Adrenal gland (tissue), 12 donors: ENCODE data around the gene KDM4C. TPM values are rescaled to one million over a fixed set of nuclear protein-coding genes. Genes with fewer than 3 reads are reported as not detected.

Experiments
- DNase-seq, 7 donors: peaks; one replicate each; pipeline ENCODE4 v3.0.0-alpha.2; 2019 to 2020
- H3K27ac ChIP-seq, 5 donors: fragments of 200-600 bp; sonication (generic) in 4 of 5; 1 replicate in 3 of 5; 2 replicates in 2 of 5; pipeline versions ENCODE4 v1.5.1 to v1.8.0; 2016 to 2020; ENCODE audit warnings: mild to moderate bottlenecking in 1 of 5
- H3K27me3 ChIP-seq: fragments of 200-600 bp; 2 replicates; pipeline ENCODE4 v1.8.0; 2021
- H3K36me3 ChIP-seq, 2 donors: fragments of 200-600 bp; replicated peaks in 1 of 2; 1 replicate in 1 of 2; 2 replicates in 1 of 2; pipeline versions ENCODE4 v1.5.1 to v1.8.0; 2018 to 2022
- H3K4me1 ChIP-seq, 2 donors: fragments of 200-600 bp; replicated peaks in 1 of 2; 1 replicate in 1 of 2; 2 replicates in 1 of 2; pipeline versions ENCODE4 v1.5.1 to v1.8.0; 2018 to 2021
- H3K4me3 ChIP-seq, 4 donors: fragments of 200-600 bp; sonication (generic) in 3 of 4; one replicate each; pipeline ENCODE4 v1.5.1; 2016 to 2018
- H3K9me3 ChIP-seq, 3 donors: fragments of 200-600 bp; sonication (generic) in 1 of 3; replicated peaks in 1 of 3; 1 replicate in 2 of 3; 2 replicates in 1 of 3; pipeline versions ENCODE4 v1.5.1 to v1.8.0; 2016 to 2021
- POLR2A ChIP-seq, 2 donors: fragments of 450-650 bp; IDR thresholded peaks; one replicate each; pipeline ENCODE4 v1.6.1; 2017; ENCODE audit warnings: antibody characterized with exemption in 2 of 2, mild to moderate bottlenecking in 2 of 2, moderate library complexity in 1 of 2
- WGBS, 4 donors: extraction: QIAGEN DNeasy Blood & Tissue Kit in 2 of 4; methylation state at CpG; one replicate each; pipeline versions ENCODE4 v1.1.5 to v1.1.7; 2013 to 2017; 5-methylcytosine and 5-hydroxymethylcytosine counted together
- intact Hi-C, 2 donors: fragments of 100-400 bp; cut with DNase I; formaldehyde crosslinking; loops; one replicate each; pipeline versions ENCODE4 v1.14.1 to v1.15.0; 2022 to 2023
- polyA plus RNA-seq, 3 donors: library from polyadenylated mRNA; stranded (reverse); fragments of 200-250 nt in 2 of 3; fragments of 350-450 nt in 1 of 3; fragmentation: Illumina TruSeq in 1 of 3; extraction: RNeasy Lipid Tissue Mini Kit (QIAGEN cat#74804) in 1 of 3; gene quantifications; one replicate each; pipeline ENCODE4 v1.2.3, GENCODE V29; 2013 to 2014
- total RNA-seq, 9 donors: library from RNA; depleted of rRNA in 4 of 9; stranded (reverse); fragments of >200 nt in 4 of 9; fragments of 120-200 nt in 1 of 9; fragmentation: NEBNext Ultra II Directional in 1 of 9; extraction: Animal tissue kit (Norgen Biotek cat#: 25700) in 1 of 9; gene quantifications; one replicate each; pipeline versions ENCODE4 v1.1.0 to v1.2.4, GENCODE V29; 2013 to 2023
- TF ChIP-seq, protein P1 (sequence below), 6 experiments: fragments of 450-650 bp in 4 of 6; fragments of 200-600 bp in 2 of 6; sonication (generic) in 1 of 6; IDR thresholded peaks; 1 replicate in 5 of 6; 2 replicates in 1 of 6; pipeline versions ENCODE4 v1.5.1 to v1.8.0; 2016 to 2021; ENCODE audit warnings: antibody characterized with exemption in 6 of 6, mild to moderate bottlenecking in 2 of 6, moderate library complexity in 1 of 6
- donor health status: healthy with polysubstance abuse.
- donor health status: Bipolar disorder and iron deficiency.
- donor health status: DM: yes; HTN: yes; CAD: no.
- donor health status: DM: no; HTN: no; CAD: no.
- donor health status: DM: no; HTN: no; CAD: no.
- donor health status: DM: yes; HTN: yes; CAD: no.

KDM4C gene
- total and polyA plus RNA-seq, 12 donors: 7.9 to 33.4 (median 23.3) TPM

GRCh38 chr9:7130266-7130820, 372.6 kb downstream of the KDM4C start:
- intact Hi-C loops: no loop called here
- H3K4me3 ChIP-seq: no peak overlapping the region
- TF ChIP-seq POLR2A (IDR thresholded peaks at IDR 0.05): no peak
- TF ChIP-seq, protein P1, sequence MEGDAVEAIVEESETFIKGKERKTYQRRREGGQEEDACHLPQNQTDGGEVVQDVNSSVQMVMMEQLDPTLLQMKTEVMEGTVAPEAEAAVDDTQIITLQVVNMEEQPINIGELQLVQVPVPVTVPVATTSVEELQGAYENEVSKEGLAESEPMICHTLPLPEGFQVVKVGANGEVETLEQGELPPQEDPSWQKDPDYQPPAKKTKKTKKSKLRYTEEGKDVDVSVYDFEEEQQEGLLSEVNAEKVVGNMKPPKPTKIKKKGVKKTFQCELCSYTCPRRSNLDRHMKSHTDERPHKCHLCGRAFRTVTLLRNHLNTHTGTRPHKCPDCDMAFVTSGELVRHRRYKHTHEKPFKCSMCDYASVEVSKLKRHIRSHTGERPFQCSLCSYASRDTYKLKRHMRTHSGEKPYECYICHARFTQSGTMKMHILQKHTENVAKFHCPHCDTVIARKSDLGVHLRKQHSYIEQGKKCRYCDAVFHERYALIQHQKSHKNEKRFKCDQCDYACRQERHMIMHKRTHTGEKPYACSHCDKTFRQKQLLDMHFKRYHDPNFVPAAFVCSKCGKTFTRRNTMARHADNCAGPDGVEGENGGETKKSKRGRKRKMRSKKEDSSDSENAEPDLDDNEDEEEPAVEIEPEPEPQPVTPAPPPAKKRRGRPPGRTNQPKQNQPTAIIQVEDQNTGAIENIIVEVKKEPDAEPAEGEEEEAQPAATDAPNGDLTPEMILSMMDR (IDR thresholded peaks at IDR 0.05): no peak
- no peaks in the 10 kb centered on the region for H3K9me3 ChIP-seq
- 91 to 94% (median 92%) methylated on average over 4 of the region's 4 CpGs for WGBS, 4 donors
- H3K27ac ChIP-seq: no peak overlapping the region
- H3K4me1 ChIP-seq: no peaks in the 10 kb centered on the region
- no peak for DNase-seq
- no peaks in the 10 kb centered on the region for H3K27me3 ChIP-seq
- H3K36me3 ChIP-seq: peaks cover 0 to 11% of the 10 kb centered on the region in 2 donors

DNA sequence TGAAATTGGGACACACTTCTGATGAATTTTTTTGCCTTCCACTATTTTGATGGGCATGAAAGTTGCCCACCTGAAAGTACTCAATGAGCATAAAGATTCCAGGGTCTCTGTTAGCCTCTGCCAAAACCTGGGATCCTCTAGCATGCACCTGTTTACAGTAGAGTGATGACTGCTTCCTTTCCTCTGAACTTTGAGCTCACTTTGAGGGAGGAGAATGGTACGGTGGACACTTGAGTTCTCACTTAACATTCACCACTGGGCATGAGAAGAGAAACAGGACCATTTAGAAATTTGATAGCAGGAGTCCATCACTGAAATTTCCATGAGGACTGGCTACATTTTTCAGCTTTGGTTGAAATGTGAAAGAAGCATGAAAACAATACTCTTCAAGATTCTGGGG, 374.8 kb downstream of the KDM4C start:
- no peak for TF ChIP-seq POLR2A (IDR thresholded peaks at IDR 0.05)
- TF ChIP-seq, protein P1 (IDR thresholded peaks at IDR 0.05): no peak

DNA sequence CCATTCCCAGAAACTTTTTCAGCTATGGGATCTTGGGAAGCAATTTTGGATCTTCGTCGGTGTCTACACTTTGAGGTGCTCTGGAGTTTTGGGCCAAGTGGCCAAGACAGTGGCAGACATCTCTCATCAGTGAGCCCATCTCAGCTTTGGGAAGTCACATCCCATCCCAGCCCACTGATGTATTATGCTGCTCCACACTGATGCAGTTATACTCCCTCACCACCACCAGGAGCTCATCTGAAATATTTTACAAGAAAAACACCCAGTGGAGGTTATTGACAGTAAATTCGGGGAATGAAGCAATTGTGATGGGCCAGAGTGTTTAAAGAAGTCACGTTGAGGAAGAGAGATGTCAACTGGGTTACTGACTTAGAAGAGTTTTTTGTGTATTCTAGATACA, 378.0 kb downstream of the KDM4C start:
- no peaks in the 10 kb centered on the region for H3K4me1 ChIP-seq
- H3K4me3 ChIP-seq: no peak overlapping the region
- no peak for TF ChIP-seq POLR2A (IDR thresholded peaks at IDR 0.05)
- TF ChIP-seq, protein P1 (IDR thresholded peaks at IDR 0.05): no peak
- H3K27ac ChIP-seq: no peak overlapping the region
- DNase-seq: no peak
- intact Hi-C loops: no loop called here
- H3K36me3 ChIP-seq: no peaks in the 10 kb centered on the region
- 95 to 99% (median 97%) methylated on average over 4 of the region's 4 CpGs for WGBS, 4 donors
- H3K9me3 ChIP-seq: no peaks in the 10 kb centered on the region
- H3K27me3 ChIP-seq: no peaks in the 10 kb centered on the region

More for the DNA sequence above, 374.8 kb downstream of the KDM4C start:
- H3K36me3 ChIP-seq: peaks cover 0 to 11% of the 10 kb centered on the region in 2 donors
- 0 to 33% (median 2%) methylated on average over 1 of the region's 1 CpG for WGBS, 4 donors
- no peak for DNase-seq
- no peaks in the 10 kb centered on the region for H3K27me3 ChIP-seq
- H3K4me3 ChIP-seq: no peak overlapping the region
- H3K4me1 ChIP-seq: no peaks in the 10 kb centered on the region
- no peak overlapping the region for H3K27ac ChIP-seq
- intact Hi-C loops: no loop called here
- no peaks in the 10 kb centered on the region for H3K9me3 ChIP-seq

DNA sequence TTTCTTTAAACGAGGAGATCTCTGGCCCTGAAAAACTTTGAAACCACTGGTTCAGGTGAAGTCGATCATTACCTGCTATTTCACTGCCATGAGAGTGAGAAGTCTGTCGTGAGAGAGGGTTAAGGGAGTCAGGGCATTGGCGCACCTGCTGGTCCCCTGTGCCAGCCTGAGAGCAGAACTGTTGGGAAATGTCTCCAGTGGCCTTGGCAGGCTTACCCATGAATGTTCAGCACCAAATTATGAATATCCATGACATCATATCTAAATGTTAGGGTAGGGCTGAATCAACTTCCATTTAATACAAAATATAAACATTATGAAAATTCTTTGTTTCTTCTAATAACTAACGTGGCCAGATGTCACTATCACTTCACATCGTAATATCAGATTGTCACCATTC, 379.3 kb downstream of the KDM4C start:
- Histone ChIP-seq H3K4me1 (no peaks in the 10 kb centered on the region), H3K4me3 (no peak overlapping the region), H3K36me3 (no peaks in the 10 kb centered on the region), H3K27ac (no peak overlapping the region), H3K27me3 (no peaks in the 10 kb centered on the region), H3K9me3 (no peaks in the 10 kb centered on the region)
- TF ChIP-seq, protein P1 (IDR thresholded peaks at IDR 0.05): no peak
- no peak for TF ChIP-seq POLR2A (IDR thresholded peaks at IDR 0.05)
- intact Hi-C loops: no loop called here
- peak; percentile 37 to 76 (median 64) for DNase-seq
- 79 to 84% (median 82%) methylated on average over 6 of the region's 6 CpGs for WGBS, 4 donors
